ENCODE measurements around the gene PCDHA3.

GRCh38 chr5:140828362-140828737 is 27.5 kb downstream of the PCDHA3 start:
- TF ChIP-seq CTCF (IDR thresholded peaks at IDR 0.05), result no peak
- TF ChIP-seq POLR2A (IDR thresholded peaks at IDR 0.05), result no peak
- no peak for TF ChIP-seq POLR2AphosphoS5 (IDR thresholded peaks at IDR 0.05; ENCODE audit: insufficient read depth in 1 of 2, low read depth in 1 of 2)

Measured in vagina (tissue), 2 donors.